ENCODE results near the gene CCSER1. TPM values are rescaled to one million over a fixed set of nuclear protein-coding genes. Genes with fewer than 3 reads are reported as not detected.
A peak's percentile ranks its signal among the peaks of the same experiment; 100 is the strongest.

The CCSER1 gene
- total and polyA plus RNA-seq, 2 of the 8 experiments (the other 6 are each of a cell fraction or from before 2014, with no cell fraction given): 0.26 to 0.84 TPM

DNA sequence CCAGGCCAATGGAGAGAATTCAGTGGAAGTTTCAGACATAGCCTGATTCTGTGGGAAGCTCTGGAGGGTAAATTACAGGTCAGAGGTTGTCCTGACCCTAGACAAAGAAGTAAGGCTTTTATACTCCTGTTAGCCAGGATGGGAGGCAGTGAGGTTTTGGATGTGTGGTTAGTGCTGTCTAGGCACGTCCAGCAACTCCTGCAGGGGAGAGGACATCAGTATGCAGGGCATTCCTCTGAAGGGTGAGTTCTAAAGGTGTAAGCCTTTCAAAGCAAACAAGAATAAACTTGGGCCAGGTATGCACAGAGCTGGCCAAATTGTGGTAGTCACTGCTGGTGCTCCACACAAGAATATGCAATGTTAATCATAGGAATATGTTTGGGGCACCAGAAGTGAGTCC, 562.5 kb downstream of the CCSER1 start:
- no peaks in the 10 kb centered on the region; a peak in 1 of 4 replicates for H3K9me3 ChIP-seq (ENCODE audit: insufficient read depth in 2 of 2, low read depth in 1 of 2, low read length in 1 of 2)
- H3K79me2 ChIP-seq (ENCODE audit: control insufficient read depth in 1 of 2, insufficient read depth in 2 of 2, low read length in 2 of 2): no peaks in the 10 kb centered on the region
- CTCF ChIA-PET (ENCODE audit: partially characterized antibody): no interaction called here
- H3K4ac ChIP-seq (replicated peaks; ENCODE audit: insufficient read length, low read depth, low read length): no peak overlapping the region
- H2BK15ac ChIP-seq (ENCODE audit: low read length): no peak overlapping the region
- H3K23ac ChIP-seq (ENCODE audit: insufficient read length): no peak overlapping the region
- no peaks in the 10 kb centered on the region for H3K4me1 ChIP-seq (replicated peaks in 1 of 4; ENCODE audit: control insufficient read depth in 3 of 4, insufficient read depth in 4 of 4, low read length in 3 of 4)
- TF ChIP-seq FOSL1 (IDR thresholded peaks at IDR 0.05; ENCODE audit: insufficient read depth, low read depth, low read length) (no peak), EP300 (IDR thresholded peaks at IDR 0.05; ENCODE audit: borderline replicate concordance in 1 of 2, low read depth in 2 of 2, low read length in 2 of 2) (no peak), GTF2F1 (IDR thresholded peaks at IDR 0.05; ENCODE audit: borderline replicate concordance, low read depth, low read length) (no peak), SIN3A (conservative IDR thresholded peaks at IDR 0.05 in 1 of 2, IDR thresholded peaks at IDR 0.05 in 1 of 2; ENCODE audit: low read depth in 1 of 2, low read length in 2 of 2) (no peak), CEBPB (IDR thresholded peaks at IDR 0.05; ENCODE audit: low read depth, low read length) (no peak), SP2 (IDR thresholded peaks at IDR 0.05; ENCODE audit: low read length) (no peak), RFX5 (IDR thresholded peaks at IDR 0.05; ENCODE audit: borderline replicate concordance, low read depth, low read length) (no peak)
- TF ChIP-seq, protein P1, sequence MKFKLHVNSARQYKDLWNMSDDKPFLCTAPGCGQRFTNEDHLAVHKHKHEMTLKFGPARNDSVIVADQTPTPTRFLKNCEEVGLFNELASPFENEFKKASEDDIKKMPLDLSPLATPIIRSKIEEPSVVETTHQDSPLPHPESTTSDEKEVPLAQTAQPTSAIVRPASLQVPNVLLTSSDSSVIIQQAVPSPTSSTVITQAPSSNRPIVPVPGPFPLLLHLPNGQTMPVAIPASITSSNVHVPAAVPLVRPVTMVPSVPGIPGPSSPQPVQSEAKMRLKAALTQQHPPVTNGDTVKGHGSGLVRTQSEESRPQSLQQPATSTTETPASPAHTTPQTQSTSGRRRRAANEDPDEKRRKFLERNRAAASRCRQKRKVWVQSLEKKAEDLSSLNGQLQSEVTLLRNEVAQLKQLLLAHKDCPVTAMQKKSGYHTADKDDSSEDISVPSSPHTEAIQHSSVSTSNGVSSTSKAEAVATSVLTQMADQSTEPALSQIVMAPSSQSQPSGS (IDR thresholded peaks at IDR 0.05; ENCODE audit: low read length): no peak
- WGBS, 2 experiments (ENCODE audit: extremely low coverage in 1 of 2, insufficient coverage in 1 of 2, insufficient read length in 1 of 2, insufficient replicate concordance in 2 of 2, low coverage in 1 of 2, low lambda C conversion rate in 2 of 2, missing lambda C conversion rate in 1 of 2): 94% methylated on average over 1 of the region's 1 CpG; no CpG with 5 or more reads in 1 of the 2 experiments
- no peak overlapping the region for H3K56ac ChIP-seq (replicated peaks; ENCODE audit: insufficient read length, low read depth, low read length)
- no peak overlapping the region for H3K14ac ChIP-seq (ENCODE audit: insufficient read length)
- H3K9ac ChIP-seq (replicated peaks in 1 of 4; ENCODE audit: extremely low read depth in 1 of 4, low read depth in 3 of 4, low read length in 3 of 4): no peak overlapping the region
- H4K8ac ChIP-seq (ENCODE audit: extremely low read depth, insufficient read depth, low read length): no peak overlapping the region
- no peak overlapping the region for H3K4me2 ChIP-seq (ENCODE audit: insufficient read depth in 1 of 2, low read depth in 2 of 2, low read length in 2 of 2)
- no peaks in the 10 kb centered on the region; the same call in 1 of the 2 replicates for H3K23me2 ChIP-seq (ENCODE audit: low read depth, low read length)
- no peaks in the 10 kb centered on the region for H3K36me3 ChIP-seq (ENCODE audit: control insufficient read depth in 2 of 4, insufficient read depth in 4 of 4, low read length in 3 of 4)
- no peak overlapping the region for H2BK5ac ChIP-seq (ENCODE audit: low read depth, low read length)
- no peak overlapping the region for H3K4me3 ChIP-seq (ENCODE audit: extremely low read depth in 1 of 4, insufficient read depth in 2 of 4, low read depth in 3 of 4, low read length in 4 of 4)
- H4K20me1 ChIP-seq (replicated peaks in 1 of 2; ENCODE audit: control insufficient read depth in 1 of 2, insufficient read depth in 2 of 2, low read length in 2 of 2): no peaks in the 10 kb centered on the region
- no peak overlapping the region for H4K91ac ChIP-seq (replicated peaks; ENCODE audit: insufficient read length, low read length)
- no peak overlapping the region for H2BK20ac ChIP-seq (ENCODE audit: low read length)
- no peaks in the 10 kb centered on the region for H3K27me3 ChIP-seq (replicated peaks in 1 of 4; ENCODE audit: control insufficient read depth in 3 of 4, extremely low read depth in 1 of 4, insufficient read depth in 3 of 4, low read length in 3 of 4)
- no peak overlapping the region for H4K5ac ChIP-seq (ENCODE audit: insufficient read length, low read depth, low read length)
- H2BK12ac ChIP-seq (ENCODE audit: low read depth, low read length): no peak overlapping the region
- no peaks in the 10 kb centered on the region for H3K79me1 ChIP-seq (ENCODE audit: low read depth, low read length)
- POLR2A ChIA-PET (ENCODE audit: partially characterized antibody): no interaction called here
- no peak for FAIRE-seq
- no peak overlapping the region for H2BK120ac ChIP-seq (replicated peaks; ENCODE audit: low read depth, low read length)
- H2AK5ac ChIP-seq (ENCODE audit: low read depth, low read length): no peak overlapping the region
- DNase-seq (ENCODE audit: low read depth in 1 of 2, low spot score in 2 of 2): no peak
- H3K27ac ChIP-seq (ENCODE audit: low read depth, low read length): no peak overlapping the region
- no peak overlapping the region for H3K18ac ChIP-seq (ENCODE audit: extremely low read depth, low read length)
- peak overlapping the region; percentile 20; the same call in 1 of the 2 replicates for H2AFZ ChIP-seq (ENCODE audit: low read length)
